ENCODE results near the gene TMEM219. TPM values are rescaled to one million over a fixed set of nuclear protein-coding genes. Genes with fewer than 3 reads are reported as not detected.
A peak's percentile ranks its signal among the peaks of the same experiment; 100 is the strongest.

The TMEM219 gene
- total and polyA plus RNA-seq, 9 of the 15 experiments (the other 6 are each of a cell fraction or from before 2014, with no cell fraction given): 35.3 to 62.8 (median 55.5) TPM

- TF ChIP-seq PCBP1 (IDR thresholded peaks at IDR 0.05; ENCODE audit: low read depth, low read length, poor library complexity, severe bottlenecking): no peak
- TF ChIP-seq HMGXB4 (CRISPR knock-in tag; IDR thresholded peaks at IDR 0.05): no peak
- TF ChIP-seq CBX8 (IDR thresholded peaks at IDR 0.05; ENCODE audit: borderline replicate concordance, extremely low read depth, low read depth, low read length, poor library complexity, severe bottlenecking): no peak
- peak; percentile 96 for TF ChIP-seq SUPT5H (IDR thresholded peaks at IDR 0.05)
- TF ChIP-seq HES1 (IDR thresholded peaks at IDR 0.05; ENCODE audit: low read depth): no peak
- 0 out of 2 replicates have a peak, but pooled peaks have one; percentile 50 for TF ChIP-seq RHOXF2B (CRISPR knock-in tag; conservative IDR thresholded peaks at IDR 0.05)
- TF ChIP-seq ZSCAN32 (CRISPR knock-in tag; IDR thresholded peaks at IDR 0.05): no peak
- TF ChIP-seq, protein P1, sequence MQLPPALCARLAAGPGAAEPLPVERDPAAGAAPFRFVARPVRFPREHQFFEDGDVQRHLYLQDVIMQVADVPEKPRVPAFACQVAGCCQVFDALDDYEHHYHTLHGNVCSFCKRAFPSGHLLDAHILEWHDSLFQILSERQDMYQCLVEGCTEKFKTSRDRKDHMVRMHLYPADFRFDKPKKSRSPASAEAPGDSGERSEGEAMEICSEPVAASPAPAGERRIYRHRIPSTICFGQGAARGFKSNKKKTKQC (CRISPR knock-in tag; IDR thresholded peaks at IDR 0.05): no peak
- 0 out of 2 replicates have a peak, but pooled peaks have one; percentile 8 for TF ChIP-seq ETV1 (tag; conservative IDR thresholded peaks at IDR 0.05; ENCODE audit: low read depth)
- no peak for TF ChIP-seq ILF3 (IDR thresholded peaks at IDR 0.05; ENCODE audit: borderline replicate concordance)
- no peak for TF ChIP-seq RBM34 (IDR thresholded peaks at IDR 0.05; ENCODE audit: borderline replicate concordance, insufficient read depth, low read length)
- no peak for TF ChIP-seq USF2 (CRISPR knock-in tag; IDR thresholded peaks at IDR 0.05)
- TF ChIP-seq, protein P2, sequence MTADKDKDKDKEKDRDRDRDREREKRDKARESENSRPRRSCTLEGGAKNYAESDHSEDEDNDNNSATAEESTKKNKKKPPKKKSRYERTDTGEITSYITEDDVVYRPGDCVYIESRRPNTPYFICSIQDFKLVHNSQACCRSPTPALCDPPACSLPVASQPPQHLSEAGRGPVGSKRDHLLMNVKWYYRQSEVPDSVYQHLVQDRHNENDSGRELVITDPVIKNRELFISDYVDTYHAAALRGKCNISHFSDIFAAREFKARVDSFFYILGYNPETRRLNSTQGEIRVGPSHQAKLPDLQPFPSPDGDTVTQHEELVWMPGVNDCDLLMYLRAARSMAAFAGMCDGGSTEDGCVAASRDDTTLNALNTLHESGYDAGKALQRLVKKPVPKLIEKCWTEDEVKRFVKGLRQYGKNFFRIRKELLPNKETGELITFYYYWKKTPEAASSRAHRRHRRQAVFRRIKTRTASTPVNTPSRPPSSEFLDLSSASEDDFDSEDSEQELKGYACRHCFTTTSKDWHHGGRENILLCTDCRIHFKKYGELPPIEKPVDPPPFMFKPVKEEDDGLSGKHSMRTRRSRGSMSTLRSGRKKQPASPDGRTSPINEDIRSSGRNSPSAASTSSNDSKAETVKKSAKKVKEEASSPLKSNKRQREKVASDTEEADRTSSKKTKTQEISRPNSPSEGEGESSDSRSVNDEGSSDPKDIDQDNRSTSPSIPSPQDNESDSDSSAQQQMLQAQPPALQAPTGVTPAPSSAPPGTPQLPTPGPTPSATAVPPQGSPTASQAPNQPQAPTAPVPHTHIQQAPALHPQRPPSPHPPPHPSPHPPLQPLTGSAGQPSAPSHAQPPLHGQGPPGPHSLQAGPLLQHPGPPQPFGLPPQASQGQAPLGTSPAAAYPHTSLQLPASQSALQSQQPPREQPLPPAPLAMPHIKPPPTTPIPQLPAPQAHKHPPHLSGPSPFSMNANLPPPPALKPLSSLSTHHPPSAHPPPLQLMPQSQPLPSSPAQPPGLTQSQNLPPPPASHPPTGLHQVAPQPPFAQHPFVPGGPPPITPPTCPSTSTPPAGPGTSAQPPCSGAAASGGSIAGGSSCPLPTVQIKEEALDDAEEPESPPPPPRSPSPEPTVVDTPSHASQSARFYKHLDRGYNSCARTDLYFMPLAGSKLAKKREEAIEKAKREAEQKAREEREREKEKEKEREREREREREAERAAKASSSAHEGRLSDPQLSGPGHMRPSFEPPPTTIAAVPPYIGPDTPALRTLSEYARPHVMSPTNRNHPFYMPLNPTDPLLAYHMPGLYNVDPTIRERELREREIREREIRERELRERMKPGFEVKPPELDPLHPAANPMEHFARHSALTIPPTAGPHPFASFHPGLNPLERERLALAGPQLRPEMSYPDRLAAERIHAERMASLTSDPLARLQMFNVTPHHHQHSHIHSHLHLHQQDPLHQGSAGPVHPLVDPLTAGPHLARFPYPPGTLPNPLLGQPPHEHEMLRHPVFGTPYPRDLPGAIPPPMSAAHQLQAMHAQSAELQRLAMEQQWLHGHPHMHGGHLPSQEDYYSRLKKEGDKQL (CRISPR knock-in tag; IDR thresholded peaks at IDR 0.05; ENCODE audit: borderline replicate concordance): no peak
These were observed 11.7 kb downstream of the TMEM219 start, which contains the start of gene TAOK2 (continued) for GRCh38 chr16:29973384-29974246.
